ENCODE data around the gene VPS26C. TPM values are rescaled to one million over a fixed set of nuclear protein-coding genes. Genes with fewer than 3 reads are reported as not detected.

The VPS26C gene
- total RNA-seq, 4 donors from 2014 or later, result 47.7 to 60.8 (median 55.4) TPM

GRCh38 chr21:37243961-37244360 lies 23.2 kb downstream of the VPS26C start:
- peaks cover 18% of the 10 kb centered on the region for H3K36me3 ChIP-seq
- H3K27me3 ChIP-seq, result no peaks in the 10 kb centered on the region
- no peak overlapping the region for H3K4me3 ChIP-seq
- H3K27ac ChIP-seq, result no peak overlapping the region
- no peak for DNase-seq (ENCODE audit: low spot score in 2 of 2)
- WGBS, result 95% methylated on average over 6 of the region's 6 CpGs
- H3K4me1 ChIP-seq, result peaks cover 4% of the 10 kb centered on the region
- TF ChIP-seq EP300 (IDR thresholded peaks at IDR 0.05), result no peak
- TF ChIP-seq, protein P1, sequence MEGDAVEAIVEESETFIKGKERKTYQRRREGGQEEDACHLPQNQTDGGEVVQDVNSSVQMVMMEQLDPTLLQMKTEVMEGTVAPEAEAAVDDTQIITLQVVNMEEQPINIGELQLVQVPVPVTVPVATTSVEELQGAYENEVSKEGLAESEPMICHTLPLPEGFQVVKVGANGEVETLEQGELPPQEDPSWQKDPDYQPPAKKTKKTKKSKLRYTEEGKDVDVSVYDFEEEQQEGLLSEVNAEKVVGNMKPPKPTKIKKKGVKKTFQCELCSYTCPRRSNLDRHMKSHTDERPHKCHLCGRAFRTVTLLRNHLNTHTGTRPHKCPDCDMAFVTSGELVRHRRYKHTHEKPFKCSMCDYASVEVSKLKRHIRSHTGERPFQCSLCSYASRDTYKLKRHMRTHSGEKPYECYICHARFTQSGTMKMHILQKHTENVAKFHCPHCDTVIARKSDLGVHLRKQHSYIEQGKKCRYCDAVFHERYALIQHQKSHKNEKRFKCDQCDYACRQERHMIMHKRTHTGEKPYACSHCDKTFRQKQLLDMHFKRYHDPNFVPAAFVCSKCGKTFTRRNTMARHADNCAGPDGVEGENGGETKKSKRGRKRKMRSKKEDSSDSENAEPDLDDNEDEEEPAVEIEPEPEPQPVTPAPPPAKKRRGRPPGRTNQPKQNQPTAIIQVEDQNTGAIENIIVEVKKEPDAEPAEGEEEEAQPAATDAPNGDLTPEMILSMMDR (IDR thresholded peaks at IDR 0.05), result no peak
- TF ChIP-seq POLR2A (IDR thresholded peaks at IDR 0.05), result no peak
- no peak for TF ChIP-seq POLR2AphosphoS5 (IDR thresholded peaks at IDR 0.05)
- H3K9me3 ChIP-seq, result no peaks in the 10 kb centered on the region

- H3K9me3 ChIP-seq, result no peaks in the 10 kb centered on the region
- peaks cover 4% of the 10 kb centered on the region for H3K4me1 ChIP-seq
- no peak overlapping the region for H3K27ac ChIP-seq
- TF ChIP-seq EP300 (IDR thresholded peaks at IDR 0.05) (no peak), POLR2AphosphoS5 (IDR thresholded peaks at IDR 0.05) (no peak), POLR2A (IDR thresholded peaks at IDR 0.05) (no peak)
- TF ChIP-seq, protein P1 (IDR thresholded peaks at IDR 0.05), result no peak
- 95% methylated on average over 7 of the region's 7 CpGs for WGBS
- H3K36me3 ChIP-seq, result peaks cover 38% of the 10 kb centered on the region
- H3K27me3 ChIP-seq, result no peaks in the 10 kb centered on the region
- no peak for DNase-seq (ENCODE audit: low spot score in 2 of 2)
- no peak overlapping the region for H3K4me3 ChIP-seq
These were observed 25.7 kb downstream of the VPS26C start for GRCh38 chr21:37241426-37241825.

DNA sequence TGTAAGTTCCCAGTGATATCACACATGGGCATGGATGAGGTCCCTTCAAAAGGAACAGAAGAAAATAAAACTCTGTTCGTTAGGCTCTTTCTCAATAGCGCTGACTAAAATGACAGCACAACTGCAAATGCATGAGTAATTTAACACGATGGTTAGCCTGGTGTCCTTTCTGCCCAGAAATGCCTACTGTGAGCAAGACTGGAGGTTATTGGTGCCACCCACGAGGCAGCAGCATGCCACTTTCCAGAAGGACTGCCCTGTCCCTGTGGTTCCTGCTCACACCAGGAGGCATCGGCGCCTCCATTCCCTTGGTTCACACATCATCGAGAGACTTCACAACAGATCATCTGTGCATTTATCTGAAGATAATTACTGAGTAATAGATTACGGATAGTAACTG lies 26.2 kb downstream of the VPS26C start:
- peaks cover 38% of the 10 kb centered on the region for H3K36me3 ChIP-seq
- TF ChIP-seq POLR2A (IDR thresholded peaks at IDR 0.05) (no peak), POLR2AphosphoS5 (IDR thresholded peaks at IDR 0.05) (no peak), EP300 (IDR thresholded peaks at IDR 0.05) (no peak)
- TF ChIP-seq, protein P1 (IDR thresholded peaks at IDR 0.05), result no peak
- peaks cover 4% of the 10 kb centered on the region for H3K4me1 ChIP-seq
- no peak overlapping the region for H3K4me3 ChIP-seq
- no peaks in the 10 kb centered on the region for H3K9me3 ChIP-seq
- 84% methylated on average over 8 of the region's 8 CpGs for WGBS
- H3K27me3 ChIP-seq, result no peaks in the 10 kb centered on the region
- DNase-seq (ENCODE audit: low spot score in 2 of 2), result no peak
- H3K27ac ChIP-seq, result no peak overlapping the region

DNA sequence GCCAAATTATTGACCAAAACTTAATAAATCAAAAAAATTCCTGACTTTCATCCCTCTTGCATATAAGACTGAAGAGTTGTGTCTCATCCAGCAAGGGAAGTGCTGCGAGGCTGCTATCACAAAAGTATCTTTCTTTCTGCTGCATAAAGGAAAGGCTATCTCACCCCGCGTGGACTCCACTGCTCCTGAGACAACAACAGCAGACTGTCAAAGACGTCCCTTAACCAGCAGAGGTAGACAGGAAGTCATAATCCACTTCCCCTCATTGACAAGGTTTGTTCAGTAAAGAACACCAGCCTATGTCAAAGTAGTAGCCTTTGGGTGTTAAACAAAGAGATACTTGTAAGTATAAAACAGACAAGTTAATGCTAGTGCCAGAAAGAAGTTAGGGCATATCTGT lies 29.4 kb downstream of the VPS26C start:
- H3K9me3 ChIP-seq, result no peaks in the 10 kb centered on the region
- H3K27ac ChIP-seq, result no peak overlapping the region
- no peaks in the 10 kb centered on the region for H3K27me3 ChIP-seq
- TF ChIP-seq, protein P1 (IDR thresholded peaks at IDR 0.05), result no peak
- TF ChIP-seq EP300 (IDR thresholded peaks at IDR 0.05) (no peak), POLR2AphosphoS5 (IDR thresholded peaks at IDR 0.05) (no peak), POLR2A (IDR thresholded peaks at IDR 0.05) (no peak)
- WGBS, result 72% methylated on average over 4 of the region's 4 CpGs
- H3K4me3 ChIP-seq, result no peak overlapping the region
- no peaks in the 10 kb centered on the region for H3K4me1 ChIP-seq
- DNase-seq (ENCODE audit: low spot score in 2 of 2), result no peak
- peaks cover 54% of the 10 kb centered on the region for H3K36me3 ChIP-seq

DNA sequence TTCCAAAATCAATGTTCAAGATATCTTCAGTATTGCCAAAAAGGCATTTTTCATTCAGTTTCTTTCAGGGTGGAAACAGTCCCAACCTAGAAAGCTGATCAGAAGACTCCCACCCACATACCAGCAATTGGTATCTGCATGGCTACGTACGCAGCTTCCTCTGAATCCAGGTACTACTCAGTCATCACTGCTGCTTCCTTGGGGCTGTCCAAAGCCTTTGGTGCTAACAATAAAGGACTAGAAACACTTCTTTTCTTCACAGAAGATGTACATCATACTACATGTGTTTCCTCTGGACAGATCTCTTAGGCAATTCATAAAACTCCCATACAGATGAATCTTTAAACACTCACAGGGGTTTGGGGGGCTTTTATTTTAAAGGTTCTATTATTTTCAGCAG lies 29.8 kb downstream of the VPS26C start:
- Histone ChIP-seq H3K27ac (no peak overlapping the region), H3K4me3 (no peak overlapping the region), H3K9me3 (no peaks in the 10 kb centered on the region), H3K4me1 (no peaks in the 10 kb centered on the region), H3K27me3 (no peaks in the 10 kb centered on the region), H3K36me3 (peaks cover 58% of the 10 kb centered on the region)
- DNase-seq (ENCODE audit: low spot score in 2 of 2), result no peak
- 100% methylated on average over 2 of the region's 2 CpGs for WGBS
- TF ChIP-seq POLR2AphosphoS5 (IDR thresholded peaks at IDR 0.05) (no peak), POLR2A (IDR thresholded peaks at IDR 0.05) (no peak), EP300 (IDR thresholded peaks at IDR 0.05) (no peak)
- TF ChIP-seq, protein P1 (IDR thresholded peaks at IDR 0.05), result no peak
